Endothelial cell (in vitro differentiated cells): ENCODE results near the gene STAT5A. TPM values are rescaled to one million over a fixed set of nuclear protein-coding genes. Genes with fewer than 3 reads are reported as not detected.

Experiments
- DNase-seq: peaks from one replicate; pipeline ENCODE4 v3.0.0; 2021; ENCODE audit warnings: low spot score
- H3K27ac Mint-ChIP-seq: one replicate; pipeline ENCODE4 v1.8.0; 2021; ENCODE audit warnings: mixed read lengths, inconsistent platforms; ENCODE audit not compliant: unreplicated experiment
- H3K27me3 Mint-ChIP-seq: one replicate; pipeline ENCODE4 v1.8.0; 2021; ENCODE audit warnings: mild to moderate bottlenecking, moderate library complexity, mixed read lengths, inconsistent platforms; ENCODE audit not compliant: unreplicated experiment
- H3K36me3 Mint-ChIP-seq: one replicate; pipeline ENCODE4 v1.8.0; 2021; ENCODE audit warnings: mild to moderate bottlenecking, low read depth, mixed read lengths, inconsistent platforms; ENCODE audit not compliant: unreplicated experiment
- H3K4me1 Mint-ChIP-seq: one replicate; pipeline ENCODE4 v1.8.0; 2021; ENCODE audit warnings: mild to moderate bottlenecking, mixed read lengths, inconsistent platforms; ENCODE audit not compliant: unreplicated experiment
- H3K4me3 Mint-ChIP-seq: one replicate; pipeline ENCODE4 v1.8.0; 2021; ENCODE audit warnings: mild to moderate bottlenecking, mixed read lengths, inconsistent platforms; ENCODE audit not compliant: unreplicated experiment
- H3K9me3 Mint-ChIP-seq: one replicate; pipeline ENCODE4 v1.8.0; 2021; ENCODE audit warnings: mixed read lengths, inconsistent platforms; ENCODE audit not compliant: unreplicated experiment
- CTCF ChIP-seq: fragments of 200-600 bp; sonication (generic); IDR thresholded peaks from one replicate; pipeline ENCODE4 v1.5.0; 2021; ENCODE audit warnings: antibody characterized with exemption; ENCODE audit not compliant: unreplicated experiment
- total RNA-seq: library from RNA; stranded (reverse); fragmentation: NEBNext Ultra II Directional; extraction: Animal tissue kit (Norgen Biotek cat#: 25700); gene quantifications from one replicate; pipeline ENCODE4 v1.2.1, GENCODE V29; 2021; ENCODE audit not compliant: unreplicated experiment

Gene STAT5A
- total RNA-seq, 1 donor from 2014 or later, result 67.2 TPM

GRCh38 chr17:42266462-42266861 is 21.8 kb upstream of the STAT5A start:
- H3K27me3 Mint-ChIP-seq, result no peaks in the 10 kb centered on the region
- no peak overlapping the region for H3K27ac Mint-ChIP-seq
- no peak overlapping the region for H3K4me3 Mint-ChIP-seq
- no peaks in the 10 kb centered on the region for H3K9me3 Mint-ChIP-seq
- no peaks in the 10 kb centered on the region for H3K36me3 Mint-ChIP-seq
- no peak for DNase-seq
- no peaks in the 10 kb centered on the region for H3K4me1 Mint-ChIP-seq
- TF ChIP-seq CTCF, result no peak

- Mint-ChIP-seq H3K27me3 (no peaks in the 10 kb centered on the region), H3K36me3 (no peaks in the 10 kb centered on the region), H3K27ac (no peak overlapping the region), H3K4me1 (peaks cover 2% of the 10 kb centered on the region), H3K9me3 (no peaks in the 10 kb centered on the region), H3K4me3 (no peak overlapping the region)
- DNase-seq, result no peak
- TF ChIP-seq CTCF, result no peak
Observed at GRCh38 chr17:42266918-42267766, 21.2 kb upstream of the STAT5A start.

- no peaks in the 10 kb centered on the region for H3K27me3 Mint-ChIP-seq
- TF ChIP-seq CTCF, result no peak
- no peak overlapping the region for H3K4me3 Mint-ChIP-seq
- no peak for DNase-seq
- no peak overlapping the region for H3K27ac Mint-ChIP-seq
- H3K36me3 Mint-ChIP-seq, result no peaks in the 10 kb centered on the region
- no peaks in the 10 kb centered on the region for H3K9me3 Mint-ChIP-seq
- H3K4me1 Mint-ChIP-seq, result peaks cover 10% of the 10 kb centered on the region
Observed at GRCh38 chr17:42268236-42268635, 20.1 kb upstream of the STAT5A start.

GRCh38 chr17:42270170-42270535 is 18.1 kb upstream of the STAT5A start:
- H3K27me3 Mint-ChIP-seq, result no peaks in the 10 kb centered on the region
- no peaks in the 10 kb centered on the region for H3K9me3 Mint-ChIP-seq
- no peak for TF ChIP-seq CTCF
- no peak overlapping the region for H3K27ac Mint-ChIP-seq
- H3K4me3 Mint-ChIP-seq, result no peak overlapping the region
- H3K4me1 Mint-ChIP-seq, result peaks cover 27% of the 10 kb centered on the region
- DNase-seq, result no peak
- no peaks in the 10 kb centered on the region for H3K36me3 Mint-ChIP-seq

- no peak for TF ChIP-seq CTCF
- Mint-ChIP-seq H3K27me3 (peaks cover 4% of the 10 kb centered on the region), H3K9me3 (no peaks in the 10 kb centered on the region), H3K36me3 (no peaks in the 10 kb centered on the region), H3K4me3 (no peak overlapping the region), H3K27ac (no peak overlapping the region), H3K4me1 (peaks cover 31% of the 10 kb centered on the region)
- DNase-seq, result no peak
Observed at GRCh38 chr17:42270596-42270995, 17.7 kb upstream of the STAT5A start.
